Brain pericyte (primary cell): ENCODE results near the gene SAP25.
"Not testable (repeated sequence)": the region's sequence is repeated elsewhere in the genome, so short reads cannot be mapped to it uniquely, and the experiment has no call there.

Experiments used
- DNase-seq: peaks from one replicate; pipeline ENCODE4 v3.0.0-alpha.2; 2012; ENCODE audit warnings: low read depth, low spot score

Gene SAP25

DNA sequence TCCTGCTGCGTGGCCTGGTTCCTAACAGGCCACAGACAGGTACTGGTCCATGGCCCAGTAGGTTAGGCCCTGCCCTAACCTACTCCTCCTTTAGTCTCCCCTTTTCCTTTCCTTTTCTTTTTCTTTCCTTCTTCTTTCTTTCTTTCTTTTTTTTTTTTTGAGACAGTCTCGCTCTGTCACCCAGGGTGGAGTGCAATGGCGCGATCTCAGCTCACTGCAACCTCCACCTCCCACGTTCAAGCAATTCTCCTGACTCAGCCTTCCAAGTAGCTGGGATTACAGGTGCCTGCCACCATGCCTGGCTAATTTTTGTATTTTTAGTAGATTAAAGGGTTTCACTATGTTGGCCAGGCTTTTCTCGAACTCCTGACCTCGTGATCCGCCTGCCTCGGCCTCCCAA lies 37.7 kb downstream of the SAP25 start:
- not testable (repeated sequence) for DNase-seq

DNA sequence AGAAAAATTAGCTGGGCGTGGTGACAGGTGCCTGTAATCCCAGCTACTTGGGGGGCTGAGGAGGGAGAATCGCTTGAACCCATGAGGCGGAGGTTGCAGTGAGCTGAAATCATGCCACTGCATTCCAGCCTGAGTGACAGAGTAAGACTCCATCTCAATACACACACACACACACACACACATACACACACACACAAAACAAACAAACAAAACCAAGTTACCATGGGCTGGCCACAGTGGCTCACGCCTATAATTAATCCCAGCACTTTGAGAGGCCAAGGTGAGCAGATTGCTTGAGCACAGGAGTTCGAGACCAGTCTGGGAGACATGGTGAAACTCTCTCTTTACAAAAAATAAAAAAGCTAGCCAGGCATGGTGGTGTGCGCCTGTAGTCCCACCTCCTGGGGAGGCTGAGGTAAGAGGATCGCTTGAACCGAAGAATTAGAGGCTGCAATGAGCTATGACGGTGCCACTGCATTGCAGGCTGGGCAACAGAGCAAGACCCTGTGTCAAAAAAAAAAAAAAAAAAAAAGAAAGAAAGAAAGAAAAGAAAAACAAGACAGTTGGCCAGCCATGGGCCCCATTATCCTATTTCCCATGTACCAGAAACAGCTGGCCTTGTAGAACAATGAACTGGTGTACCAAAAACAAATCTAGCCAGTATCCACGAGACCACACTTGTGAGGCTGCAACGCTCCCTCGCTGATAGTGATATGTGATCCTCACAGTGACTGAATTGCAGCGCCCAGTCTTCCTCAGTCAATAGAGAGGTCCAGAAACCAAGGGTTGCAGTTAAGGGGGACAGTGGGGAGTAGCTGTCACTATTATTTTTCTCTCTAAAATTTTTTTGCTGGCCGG lies 41.3 kb downstream of the SAP25 start:
- DNase-seq, result no peak

DNA sequence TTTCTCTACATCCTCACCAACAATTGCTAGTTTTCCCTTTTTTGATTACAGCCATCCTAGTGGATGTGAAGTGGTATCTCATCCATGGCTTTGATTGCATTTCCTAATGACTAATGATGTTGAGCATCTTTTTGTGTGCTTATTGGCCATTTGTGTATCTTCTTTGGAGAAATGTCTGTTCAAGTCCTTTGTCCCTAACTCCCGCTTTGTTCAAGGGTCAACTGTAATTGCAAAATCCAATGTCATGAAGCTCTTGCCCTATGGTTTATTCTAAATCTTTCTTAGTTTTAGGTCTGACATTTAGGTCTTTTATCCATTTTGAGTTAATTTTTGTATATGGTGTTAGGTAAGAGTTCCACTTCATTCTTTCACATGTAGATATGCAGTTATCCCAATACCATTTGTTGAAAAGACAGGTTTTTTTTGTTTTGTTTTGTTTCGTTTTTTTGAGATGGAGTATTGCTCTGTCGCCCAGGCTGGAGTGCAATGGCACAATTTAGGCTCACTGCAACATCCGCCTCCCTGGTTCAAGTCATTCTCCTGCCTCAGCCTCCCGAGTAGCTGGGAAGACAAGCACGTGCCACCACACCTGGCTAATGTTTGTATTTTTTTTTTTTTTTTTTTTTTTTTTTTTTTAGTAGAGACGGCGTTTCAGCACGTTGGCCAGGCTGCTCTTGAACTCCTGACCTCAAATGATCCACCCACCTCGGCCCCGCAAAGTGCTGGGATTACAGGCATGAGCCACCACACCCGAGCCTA lies 45.4 kb downstream of the SAP25 start:
- DNase-seq, result not testable (repeated sequence)

DNA sequence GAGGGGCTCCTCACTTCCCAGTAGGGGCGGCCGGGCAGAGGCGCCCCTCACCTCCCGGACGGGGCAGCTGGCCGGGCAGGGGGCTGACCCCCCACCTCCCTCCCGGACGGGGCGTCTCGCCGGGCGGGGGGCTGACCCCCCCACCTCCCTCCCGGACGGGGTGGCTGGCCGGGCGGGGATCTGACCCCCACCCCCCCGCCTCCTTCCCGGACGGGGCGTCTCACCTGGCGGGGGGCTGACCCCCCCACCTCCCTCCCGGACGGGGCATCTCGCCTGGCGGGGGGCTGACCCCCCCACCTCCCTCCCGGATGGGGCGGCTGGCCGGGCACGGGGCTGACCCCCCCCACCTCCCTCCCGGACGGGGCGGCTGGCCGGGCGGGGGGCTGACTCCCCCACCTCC lies 50.5 kb downstream of the SAP25 start:
- not testable (repeated sequence) for DNase-seq
